K562 (cell line): ENCODE measurements around the gene DAPL1. TPM values are rescaled to one million over a fixed set of nuclear protein-coding genes. Genes with fewer than 3 reads are reported as not detected.

Source experiments
- ATF2 ChIP-seq: sonication (generic); formaldehyde crosslinking; IDR thresholded peaks from 2 replicates; pipeline ENCODE4 v1.8.1; 2022; ENCODE audit warnings: missing genetic modification reagents
- ATF3 ChIP-seq, 2 experiments: fragments of 450-650 bp in 1 of 2; sonication (generic) in 1 of 2; formaldehyde crosslinking in 1 of 2; IDR thresholded peaks in 1 of 2; conservative IDR thresholded peaks in 1 of 2; 2 replicates each; pipeline versions ENCODE4 v1.6.1 to v1.8.1; 2016 to 2023; ENCODE audit warnings: mild to moderate bottlenecking in 2 of 2, moderate library complexity in 2 of 2, inconsistent platforms in 1 of 2, missing genetic modification reagents in 1 of 2
- CEBPB ChIP-seq: fragments of 450-650 bp; IDR thresholded peaks from 2 replicates; pipeline ENCODE4 v1.6.1; 2016; ENCODE audit warnings: missing genetic modification characterization, missing compliant biosample characterization
- CREB1 ChIP-seq, 2 experiments: sonication (generic) in 1 of 2; formaldehyde crosslinking in 1 of 2; IDR thresholded peaks; 2 replicates each; pipeline versions ENCODE4 v1.6.1 to v1.8.0; 2012 to 2022; ENCODE audit warnings: inconsistent platforms in 1 of 2, mild to moderate bottlenecking in 1 of 2, missing genetic modification reagents in 1 of 2, moderate library complexity in 1 of 2
- CTBP1 ChIP-seq: fragments of 450-650 bp; IDR thresholded peaks from 2 replicates; pipeline ENCODE4 v1.6.1; 2016; ENCODE audit warnings: borderline replicate concordance
- HDGF ChIP-seq: fragments of 450-650 bp; IDR thresholded peaks from 2 replicates; pipeline ENCODE4 v1.6.1; 2016
- HEY1 ChIP-seq: fragments of 250-450 bp; sonication (Bioruptor Pico); IDR thresholded peaks from 2 replicates; pipeline ENCODE4 v1.5.0; 2020; ENCODE audit warnings: mild to moderate bottlenecking, moderate library complexity, borderline replicate concordance
- JUNB ChIP-seq: fragments of 450-650 bp; formaldehyde crosslinking; conservative IDR thresholded peaks from 2 replicates; pipeline ENCODE4 v1.4.0; 2020; ENCODE audit warnings: mild to moderate bottlenecking
- KAT8 ChIP-seq: fragments of 450-650 bp; IDR thresholded peaks from 2 replicates; pipeline ENCODE4 v1.6.1; 2016; ENCODE audit warnings: low read depth, mild to moderate bottlenecking
- MECOM ChIP-seq: fragments of 250-450 bp; sonication (Bioruptor Pico); IDR thresholded peaks from 2 replicates; pipeline ENCODE4 v1.8.0; 2022; ENCODE audit warnings: inconsistent platforms
- NFE2 ChIP-seq: IDR thresholded peaks from 2 replicates; pipeline ENCODE4 v1.6.1; 2014; ENCODE audit warnings: antibody characterized with exemption, low read depth
- POU5F1 ChIP-seq: fragments of 150-350 bp; IDR thresholded peaks from 2 replicates; pipeline ENCODE4 v1.6.1; 2014; ENCODE audit warnings: borderline replicate concordance, low read length, low read depth, mild to moderate bottlenecking; ENCODE audit not compliant: partially characterized antibody
- PTTG1 ChIP-seq: fragments of 450-650 bp; IDR thresholded peaks from 2 replicates; pipeline ENCODE4 v1.6.1; 2016; ENCODE audit warnings: low read depth, mild to moderate bottlenecking, missing genetic modification characterization, missing compliant biosample characterization
- SMARCA5 ChIP-seq: fragments of 450-650 bp; IDR thresholded peaks from 2 replicates; pipeline ENCODE4 v1.6.1; 2016
- THRB ChIP-seq: fragments of 450-650 bp; formaldehyde crosslinking; conservative IDR thresholded peaks from 2 replicates; pipeline ENCODE4 v1.4.0; 2022; ENCODE audit warnings: mild to moderate bottlenecking, missing genetic modification characterization
- TSC22D4 ChIP-seq: fragments of 450-650 bp; IDR thresholded peaks from 2 replicates; pipeline ENCODE4 v1.6.1; 2016; ENCODE audit warnings: missing genetic modification characterization, missing biosample characterization, control low read depth
- WHSC1 ChIP-seq: IDR thresholded peaks from one replicate; pipeline ENCODE4 v1.6.1; 2012; ENCODE audit warnings: low read length, control low read depth, inconsistent platforms
- YBX1 ChIP-seq: fragments of 450-650 bp; IDR thresholded peaks from 2 replicates; pipeline ENCODE4 v1.7.1; 2016; ENCODE audit warnings: mild to moderate bottlenecking
- ZKSCAN1 ChIP-seq: fragments of 150-350 bp; IDR thresholded peaks from 2 replicates; pipeline ENCODE4 v1.6.1; 2016; ENCODE audit warnings: low read depth, low read length
- ZNF217 ChIP-seq: sonication (generic); formaldehyde crosslinking; IDR thresholded peaks from 2 replicates; pipeline ENCODE4 v1.8.0; 2022; ENCODE audit warnings: mild to moderate bottlenecking, missing genetic modification reagents
- ZNF408 ChIP-seq: fragments of 250-450 bp; sonication (Bioruptor Pico); IDR thresholded peaks from 2 replicates; pipeline ENCODE4 v1.4.0; 2020; ENCODE audit warnings: low read depth, mild to moderate bottlenecking, moderate library complexity
- ZNF707 ChIP-seq: fragments of 250-450 bp; sonication (Bioruptor Pico); conservative IDR thresholded peaks from 2 replicates; pipeline ENCODE4 v1.8.0; 2022; ENCODE audit warnings: inconsistent platforms, mild to moderate bottlenecking, moderate library complexity
- ZNF785 ChIP-seq: fragments of 250-450 bp; sonication (Bioruptor Pico); IDR thresholded peaks from 2 replicates; pipeline ENCODE4 v1.4.0; 2020; ENCODE audit warnings: mild to moderate bottlenecking
- polyA plus RNA-seq, 8 experiments: library from polyadenylated mRNA; depleted of rRNA in 4 of 8; stranded (reverse) in 5 of 8; unstranded in 3 of 8; fragments of >200 nt; fragmentation: Nextera tagmentation in 2 of 8; fragmentation: Illumina TruSeq in 1 of 8; extraction: Ambion mirVana in 2 of 8; extraction: Trizol in 1 of 8; gene quantifications; 2 replicates each; pipeline versions ENCODE4 v1.2.1 to v1.2.3, GENCODE V29; 2011 to 2014; ENCODE audit warnings: inconsistent platforms in 1 of 8, missing spikeins in 1 of 8
- total RNA-seq, 7 experiments: library from RNA; depleted of rRNA in 6 of 7; stranded (reverse); fragments of >200 nt in 6 of 7; fragmentation: Illumina TruSeq in 2 of 7; extraction: Trizol in 2 of 7; gene quantifications; 2 replicates each; pipeline versions ENCODE4 v1.2.1 to v1.2.3, GENCODE V29; 2011 to 2021; ENCODE audit warnings: low replicate concordance in 1 of 7

Gene DAPL1
- total and polyA plus RNA-seq, 9 of the 15 experiments (the other 6 are each of a cell fraction or from before 2014, with no cell fraction given) = not detected

GRCh38 chr2:158781353-158781961 lies 13.7 kb upstream of the DAPL1 start (continued):
- TF ChIP-seq CTBP1 = no peak
- TF ChIP-seq TSC22D4 (tag) = no peak
- no peak for TF ChIP-seq ATF3 (IDR thresholded peaks at IDR 0.05)
- no peak for TF ChIP-seq ATF3 (CRISPR knock-in tag; conservative IDR thresholded peaks at IDR 0.05)
- no peak for TF ChIP-seq ZNF217 (CRISPR knock-in tag)
- no peak for TF ChIP-seq HDGF
- TF ChIP-seq ZNF707 (CRISPR knock-in tag) = no peak
- no peak for TF ChIP-seq POU5F1
- no peak for TF ChIP-seq SMARCA5
- TF ChIP-seq CEBPB (tag) = no peak
- TF ChIP-seq ZKSCAN1 = no peak
- TF ChIP-seq THRB = no peak
- no peak for TF ChIP-seq JUNB (CRISPR knock-in tag)
- no peak for TF ChIP-seq ATF2
- no peak for TF ChIP-seq WHSC1
- no peak for TF ChIP-seq HEY1 (CRISPR knock-in tag)
- TF ChIP-seq CREB1 (IDR thresholded peaks at IDR 0.05) = no peak
- no peak for TF ChIP-seq CREB1 (CRISPR knock-in tag; IDR thresholded peaks at IDR 0.05)
- no peak for TF ChIP-seq PTTG1
- peak; percentile 49 for TF ChIP-seq NFE2
- TF ChIP-seq MECOM (CRISPR knock-in tag) = no peak
- TF ChIP-seq ZNF408 = no peak
- no peak for TF ChIP-seq KAT8
- no peak for TF ChIP-seq YBX1
- TF ChIP-seq ZNF785 (CRISPR knock-in tag) = no peak
